Measurements from ENCODE around the gene ATP5IF1. TPM values are rescaled to one million over a fixed set of nuclear protein-coding genes. Genes with fewer than 3 reads are reported as not detected.
A peak's percentile ranks its signal among the peaks of the same experiment; 100 is the strongest.

Gene ATP5IF1
- total and polyA plus RNA-seq, 2 donors (not counting 1 experiment from before 2014, with no cell fraction given), result 88.1 to 128 TPM

DNA sequence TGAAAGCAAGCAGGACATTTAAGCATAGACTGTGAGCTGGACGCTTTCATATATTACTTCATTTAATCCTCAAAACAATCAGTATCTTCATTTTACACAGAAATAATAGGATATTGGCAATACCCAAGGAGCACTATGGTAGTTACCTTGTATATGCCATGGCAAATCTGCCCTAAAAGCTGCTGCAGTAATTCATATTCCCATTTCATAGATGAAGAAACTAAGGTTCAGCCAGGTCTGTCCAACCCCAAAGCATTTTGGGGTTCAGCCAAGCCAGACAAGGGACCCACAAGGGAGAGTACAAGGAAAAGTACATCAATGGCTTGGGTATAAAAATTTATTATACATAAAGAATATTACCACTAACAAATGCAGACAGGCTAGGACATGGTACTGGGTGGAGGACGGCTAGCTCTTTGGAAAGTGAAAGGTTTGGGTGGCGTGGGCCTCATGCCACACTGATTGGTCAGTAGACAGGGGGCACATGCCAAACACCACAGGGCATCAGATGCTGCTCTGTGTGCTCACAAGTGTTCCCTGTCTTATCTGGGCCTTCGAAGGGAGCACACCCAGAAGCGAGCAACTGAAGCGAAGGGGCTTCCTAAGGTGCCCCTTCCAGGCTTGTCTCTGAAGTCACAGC is 35.6 kb upstream of the ATP5IF1 start:
- Histone ChIP-seq H3K9me3 (ENCODE audit: control extremely low read depth in 1 of 3, control insufficient read depth in 2 of 3, insufficient read depth in 1 of 3, low read length in 2 of 3) (peaks cover 0 to 6% (median 0%) of the 10 kb centered on the region in 3 donors), H3K4me2 (replicated peaks; ENCODE audit: low read depth, low read length, poor library complexity, severe bottlenecking) (peak overlapping the region; percentile 9), H3K79me2 (ENCODE audit: control insufficient read depth, insufficient read depth, low read length) (no peaks in the 10 kb centered on the region), H3K4me3 (ENCODE audit: control extremely low read depth in 1 of 5, extremely low read depth in 1 of 5, insufficient read depth in 1 of 5, low read depth in 2 of 5, low read length in 4 of 5) (no peak overlapping the region), H3K9ac (ENCODE audit: low read length) (no peak overlapping the region), H2AFZ (ENCODE audit: insufficient read depth, low read depth, low read length, poor library complexity, severe bottlenecking) (no peak overlapping the region), H4K20me1 (ENCODE audit: control insufficient read depth, insufficient read depth, low read length, poor library complexity, severe bottlenecking) (no peaks in the 10 kb centered on the region), H3K27me3 (replicated peaks in 1 of 4; ENCODE audit: control extremely low read depth in 1 of 4, control insufficient read depth in 3 of 4, insufficient read depth in 4 of 4, low read length in 3 of 4) (no peaks in the 10 kb centered on the region), H3K4me1 (ENCODE audit: control insufficient read depth in 2 of 2, insufficient read depth in 2 of 2, low read length in 2 of 2) (peaks cover 13 to 18% of the 10 kb centered on the region in 2 donors), H3K27ac (ENCODE audit: low read length in 2 of 2) (peak overlapping the region; percentile 7 to 34), H3K36me3 (replicated peaks in 1 of 2; ENCODE audit: control extremely low read depth in 1 of 2, control insufficient read depth in 1 of 2, extremely low read depth in 1 of 2, insufficient read depth in 2 of 2, low read length in 1 of 2) (peaks cover 3 to 67% of the 10 kb centered on the region in 2 experiments)
- ATAC-seq (ENCODE audit: low read depth) (no peak), DNase-seq (no peak)
- no peaks in the 10 kb centered on the region for H3K9me3 Mint-ChIP-seq (ENCODE audit: insufficient read depth)
- TF ChIP-seq EZH2 (IDR thresholded peaks at IDR 0.05; ENCODE audit: borderline replicate concordance, insufficient read depth, low read depth, low read length, poor library complexity, severe bottlenecking), result no peak
- TF ChIP-seq, protein P1, sequence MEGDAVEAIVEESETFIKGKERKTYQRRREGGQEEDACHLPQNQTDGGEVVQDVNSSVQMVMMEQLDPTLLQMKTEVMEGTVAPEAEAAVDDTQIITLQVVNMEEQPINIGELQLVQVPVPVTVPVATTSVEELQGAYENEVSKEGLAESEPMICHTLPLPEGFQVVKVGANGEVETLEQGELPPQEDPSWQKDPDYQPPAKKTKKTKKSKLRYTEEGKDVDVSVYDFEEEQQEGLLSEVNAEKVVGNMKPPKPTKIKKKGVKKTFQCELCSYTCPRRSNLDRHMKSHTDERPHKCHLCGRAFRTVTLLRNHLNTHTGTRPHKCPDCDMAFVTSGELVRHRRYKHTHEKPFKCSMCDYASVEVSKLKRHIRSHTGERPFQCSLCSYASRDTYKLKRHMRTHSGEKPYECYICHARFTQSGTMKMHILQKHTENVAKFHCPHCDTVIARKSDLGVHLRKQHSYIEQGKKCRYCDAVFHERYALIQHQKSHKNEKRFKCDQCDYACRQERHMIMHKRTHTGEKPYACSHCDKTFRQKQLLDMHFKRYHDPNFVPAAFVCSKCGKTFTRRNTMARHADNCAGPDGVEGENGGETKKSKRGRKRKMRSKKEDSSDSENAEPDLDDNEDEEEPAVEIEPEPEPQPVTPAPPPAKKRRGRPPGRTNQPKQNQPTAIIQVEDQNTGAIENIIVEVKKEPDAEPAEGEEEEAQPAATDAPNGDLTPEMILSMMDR (IDR thresholded peaks at IDR 0.05), result no peak
- ChIA-PET POLR2A (no interaction called here), CTCF (interaction anchor here (1.3 kb wide), 1 partner anchor 110 kb away, joined by 5 read pairs; no protein-coding TSS in a partner anchor)
- H3K4me1 Mint-ChIP-seq, result peaks cover 25% of the 10 kb centered on the region
- H3K27me3 Mint-ChIP-seq, result no peaks in the 10 kb centered on the region
- H3K4me3 Mint-ChIP-seq, result no peak overlapping the region
- WGBS (ENCODE audit: insufficient coverage), result 93% methylated on average over 5 of the region's 6 CpGs
- intact Hi-C loops (cut with micrococcal nuclease), result no loop called here
- H3K27ac Mint-ChIP-seq, result peak overlapping the region; percentile 80

DNA sequence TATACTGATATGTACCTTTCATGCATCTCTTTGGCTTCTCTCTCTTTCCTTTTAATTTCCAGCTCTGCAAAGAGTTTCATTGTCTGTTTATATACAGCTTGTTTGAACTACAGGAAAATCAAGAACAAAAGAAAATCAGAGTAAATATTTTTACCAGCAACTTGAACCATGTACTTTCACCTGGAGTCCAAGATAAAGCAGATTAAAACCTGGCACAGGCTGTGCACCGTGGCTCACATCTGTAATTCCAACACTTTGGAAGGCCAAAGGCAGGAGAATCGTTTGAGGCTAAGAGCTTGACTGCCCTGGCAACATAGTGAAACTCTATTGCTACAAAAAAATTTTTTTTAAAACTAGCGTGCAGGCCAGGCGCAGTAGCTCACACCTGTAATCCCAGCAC is 30.7 kb upstream of the ATP5IF1 start:
- peaks cover 1 to 4% of the 10 kb centered on the region in 2 donors for H3K4me1 ChIP-seq (ENCODE audit: control insufficient read depth in 2 of 2, insufficient read depth in 2 of 2, low read length in 2 of 2)
- no peak for ATAC-seq (ENCODE audit: low read depth)
- no peaks in the 10 kb centered on the region for H4K20me1 ChIP-seq (ENCODE audit: control insufficient read depth, insufficient read depth, low read length, poor library complexity, severe bottlenecking)
- H3K27ac ChIP-seq (ENCODE audit: low read length in 2 of 2), result no peak overlapping the region
- TF ChIP-seq, protein P1 (IDR thresholded peaks at IDR 0.05), result no peak
- no peak for TF ChIP-seq EZH2 (IDR thresholded peaks at IDR 0.05; ENCODE audit: borderline replicate concordance, insufficient read depth, low read depth, low read length, poor library complexity, severe bottlenecking)
- CTCF ChIA-PET, result interaction anchor here (0.6 to 13.6 kb wide), 3 partner anchors 109 to 145 kb away, joined by 5 to 357 read pairs (median 8); partner anchors contain the start of gene EYA3
- H3K9me3 Mint-ChIP-seq (ENCODE audit: insufficient read depth), result no peaks in the 10 kb centered on the region
- peaks cover 0 to 78% of the 10 kb centered on the region in 2 experiments for H3K36me3 ChIP-seq (replicated peaks in 1 of 2; ENCODE audit: control extremely low read depth in 1 of 2, control insufficient read depth in 1 of 2, extremely low read depth in 1 of 2, insufficient read depth in 2 of 2, low read length in 1 of 2)
- POLR2A ChIA-PET, result no interaction called here
- H3K9ac ChIP-seq (ENCODE audit: low read length), result no peak overlapping the region
- H2AFZ ChIP-seq (ENCODE audit: insufficient read depth, low read depth, low read length, poor library complexity, severe bottlenecking), result no peak overlapping the region
- H3K9me3 ChIP-seq (ENCODE audit: control extremely low read depth in 1 of 3, control insufficient read depth in 2 of 3, insufficient read depth in 1 of 3, low read length in 2 of 3), result no peaks in the 10 kb centered on the region
- no peak for DNase-seq
- H3K27me3 ChIP-seq (replicated peaks in 1 of 4; ENCODE audit: control extremely low read depth in 1 of 4, control insufficient read depth in 3 of 4, insufficient read depth in 4 of 4, low read length in 3 of 4), result no peaks in the 10 kb centered on the region
- no peaks in the 10 kb centered on the region for H3K79me2 ChIP-seq (ENCODE audit: control insufficient read depth, insufficient read depth, low read length)
- no peak overlapping the region for H3K4me3 Mint-ChIP-seq
- no peak overlapping the region for H3K27ac Mint-ChIP-seq
- H3K27me3 Mint-ChIP-seq, result no peaks in the 10 kb centered on the region
- H3K4me2 ChIP-seq (replicated peaks; ENCODE audit: low read depth, low read length, poor library complexity, severe bottlenecking), result no peak overlapping the region
- 94% methylated on average over 4 of the region's 4 CpGs for WGBS (ENCODE audit: insufficient coverage)
- H3K4me1 Mint-ChIP-seq, result peaks cover 6% of the 10 kb centered on the region
- H3K4me3 ChIP-seq (ENCODE audit: control extremely low read depth in 1 of 5, extremely low read depth in 1 of 5, insufficient read depth in 1 of 5, low read depth in 2 of 5, low read length in 4 of 5), result no peak overlapping the region
- intact Hi-C loops (cut with micrococcal nuclease), result no loop called here
